Upper lobe of left lung (tissue), 6 donors: ENCODE results near the gene OSBPL10. TPM values are rescaled to one million over a fixed set of nuclear protein-coding genes. Genes with fewer than 3 reads are reported as not detected.

Experiments
- ATAC-seq, 2 donors: fragments of 200-7000 bp; cut with Tn5 transposase; one replicate each; pipeline ENCODE4 v1.9.1; 2022; ENCODE audit warnings: mild to moderate bottlenecking in 2 of 2, moderate library complexity in 2 of 2; ENCODE audit not compliant: low FRiP score in 2 of 2
- DNase-seq, 2 donors: peaks; one replicate each; pipeline ENCODE4 v3.0.0-alpha.2; 2019 to 2020
- H3K27ac ChIP-seq, 4 donors: fragments of 200-600 bp; sonication (generic); one replicate each; pipeline ENCODE4 v1.5.1; 2016 to 2019
- H3K27me3 ChIP-seq, 4 donors: fragments of 200-600 bp; sonication (generic); one replicate each; pipeline ENCODE4 v1.5.1; 2017 to 2019
- H3K36me3 ChIP-seq, 4 donors: fragments of 200-600 bp; sonication (generic); one replicate each; pipeline ENCODE4 v1.5.1; 2016 to 2019
- H3K4me1 ChIP-seq, 4 donors: fragments of 200-600 bp; sonication (generic); one replicate each; pipeline ENCODE4 v1.5.1; 2018 to 2019
- H3K4me3 ChIP-seq, 4 donors: fragments of 200-600 bp; sonication (generic); one replicate each; pipeline ENCODE4 v1.5.1; 2017 to 2019; ENCODE audit warnings: mild to moderate bottlenecking in 2 of 4, moderate library complexity in 1 of 4
- H3K9me3 ChIP-seq, 4 donors: fragments of 200-600 bp; sonication (generic); one replicate each; pipeline ENCODE4 v1.5.1; 2018 to 2019
- CTCF ChIP-seq, 6 experiments: fragments of 450-650 bp in 4 of 6; fragments of 200-600 bp in 2 of 6; sonication (generic) in 2 of 6; IDR thresholded peaks; one replicate each; pipeline ENCODE4 v1.5.1; 2016 to 2019; ENCODE audit warnings: antibody characterized with exemption in 6 of 6
- EP300 ChIP-seq, 4 donors: sonication (generic); formaldehyde crosslinking; IDR thresholded peaks; one replicate each; pipeline ENCODE4 v1.5.1; 2017; ENCODE audit warnings: antibody characterized with exemption in 4 of 4, control low read depth in 2 of 4
- POLR2A ChIP-seq, 4 donors: fragments of 450-650 bp; IDR thresholded peaks; one replicate each; pipeline ENCODE4 v1.5.1; 2016 to 2017; ENCODE audit warnings: antibody characterized with exemption in 4 of 4, mild to moderate bottlenecking in 2 of 4
- POLR2AphosphoS5 ChIP-seq, 2 donors: sonication (generic); formaldehyde crosslinking; IDR thresholded peaks; one replicate each; pipeline ENCODE4 v1.5.1; 2017; ENCODE audit warnings: antibody characterized with exemption in 2 of 2
- WGBS, 2 donors: methylation state at CpG; one replicate each; pipeline ENCODE4 v1.1.5; 2017 to 2018; 5-methylcytosine and 5-hydroxymethylcytosine counted together
- total RNA-seq, 6 donors: library from RNA; depleted of rRNA in 4 of 6; stranded (reverse); fragments of >200 nt in 4 of 6; gene quantifications; one replicate each; pipeline versions ENCODE4 v1.1.0 to v1.2.1, GENCODE V29; 2016 to 2021
- donor health status: DM: no; HTN: no; CAD: no; lungs with moderate emphysema.
- donor health status: DM: no; HTN: yes; CAD: no; lungs with severe emphysema.

OSBPL10 gene
- total RNA-seq, 6 donors from 2014 or later: 13.6 to 73.9 (median 24.4) TPM

- DNase-seq (no peak), ATAC-seq (no peak)
- no peaks in the 10 kb centered on the region for H3K9me3 ChIP-seq
- H3K36me3 ChIP-seq: no peaks in the 10 kb centered on the region
- H3K27me3 ChIP-seq: no peaks in the 10 kb centered on the region
- TF ChIP-seq EP300 (IDR thresholded peaks at IDR 0.05) (no peak), POLR2A (IDR thresholded peaks at IDR 0.05) (no peak), CTCF (IDR thresholded peaks at IDR 0.05) (no peak), POLR2AphosphoS5 (IDR thresholded peaks at IDR 0.05) (no peak)
- WGBS, 2 donors: 66 to 78% methylated on average over 5 of the region's 5 CpGs
- no peak overlapping the region for H3K4me3 ChIP-seq
- H3K27ac ChIP-seq: no peak overlapping the region
- H3K4me1 ChIP-seq: peaks cover 2 to 9% (median 4%) of the 10 kb centered on the region in 4 donors
These were observed 6.6 kb downstream of the OSBPL10 start for GRCh38 chr3:31974471-31974870.

GRCh38 chr3:31973837-31974236 lies 7.2 kb downstream of the OSBPL10 start:
- Histone ChIP-seq H3K9me3 (no peaks in the 10 kb centered on the region), H3K4me1 (peaks cover 0 to 7% (median 0%) of the 10 kb centered on the region in 4 donors), H3K27me3 (no peaks in the 10 kb centered on the region), H3K36me3 (no peaks in the 10 kb centered on the region), H3K27ac (no peak overlapping the region), H3K4me3 (no peak overlapping the region)
- no peak for TF ChIP-seq POLR2AphosphoS5 (IDR thresholded peaks at IDR 0.05)
- no peak for TF ChIP-seq EP300 (IDR thresholded peaks at IDR 0.05)
- TF ChIP-seq POLR2A (IDR thresholded peaks at IDR 0.05): no peak
- no peak for TF ChIP-seq CTCF (IDR thresholded peaks at IDR 0.05)
- DNase-seq: no peak
- ATAC-seq: no peak
- 88 to 92% methylated on average over 5 of the region's 5 CpGs for WGBS, 2 donors

- no peak for TF ChIP-seq EP300 (IDR thresholded peaks at IDR 0.05)
- no peak for TF ChIP-seq POLR2AphosphoS5 (IDR thresholded peaks at IDR 0.05)
- TF ChIP-seq CTCF (IDR thresholded peaks at IDR 0.05): no peak
- no peak for TF ChIP-seq POLR2A (IDR thresholded peaks at IDR 0.05)
- no peak for DNase-seq
- Histone ChIP-seq H3K4me1 (peaks cover 0 to 7% (median 6%) of the 10 kb centered on the region in 4 donors), H3K9me3 (no peaks in the 10 kb centered on the region), H3K27me3 (no peaks in the 10 kb centered on the region), H3K27ac (no peak overlapping the region), H3K36me3 (no peaks in the 10 kb centered on the region), H3K4me3 (no peak overlapping the region)
- no peak for ATAC-seq
- WGBS, 2 donors: 85% methylated on average over 4 of the region's 4 CpGs
These were observed 8.0 kb downstream of the OSBPL10 start for GRCh38 chr3:31973081-31973480.

- H3K27me3 ChIP-seq: no peaks in the 10 kb centered on the region
- no peak for TF ChIP-seq EP300 (IDR thresholded peaks at IDR 0.05)
- no peak for TF ChIP-seq POLR2AphosphoS5 (IDR thresholded peaks at IDR 0.05)
- TF ChIP-seq CTCF (IDR thresholded peaks at IDR 0.05): no peak
- no peak for TF ChIP-seq POLR2A (IDR thresholded peaks at IDR 0.05)
- peaks cover 0 to 9% (median 7%) of the 10 kb centered on the region in 4 donors for H3K4me1 ChIP-seq
- no peak overlapping the region for H3K27ac ChIP-seq
- H3K36me3 ChIP-seq: no peaks in the 10 kb centered on the region
- ATAC-seq: no peak
- 91 to 98% methylated on average over 3 of the region's 3 CpGs for WGBS, 2 donors
- no peak overlapping the region for H3K4me3 ChIP-seq
- H3K9me3 ChIP-seq: no peaks in the 10 kb centered on the region
- no peak for DNase-seq
These were observed 9.5 kb downstream of the OSBPL10 start for GRCh38 chr3:31971607-31972006.

- Histone ChIP-seq H3K9me3 (no peaks in the 10 kb centered on the region), H3K36me3 (no peaks in the 10 kb centered on the region), H3K4me1 (peaks cover 0 to 9% (median 5%) of the 10 kb centered on the region in 4 donors), H3K27me3 (no peaks in the 10 kb centered on the region), H3K27ac (peak overlapping the region in 2 of 4 donors; percentile 33 to 42), H3K4me3 (no peak overlapping the region)
- 85 to 87% methylated on average over 6 of the region's 6 CpGs for WGBS, 2 donors
- TF ChIP-seq CTCF (IDR thresholded peaks at IDR 0.05) (no peak), POLR2AphosphoS5 (IDR thresholded peaks at IDR 0.05) (no peak), EP300 (IDR thresholded peaks at IDR 0.05) (no peak), POLR2A (IDR thresholded peaks at IDR 0.05) (no peak)
- DNase-seq (no peak), ATAC-seq (peak; percentile 51 to 94)
These were observed 12.1 kb downstream of the OSBPL10 start for GRCh38 chr3:31968927-31969418.
